ENCODE data around the gene KCTD17.

KCTD17 gene

DNA sequence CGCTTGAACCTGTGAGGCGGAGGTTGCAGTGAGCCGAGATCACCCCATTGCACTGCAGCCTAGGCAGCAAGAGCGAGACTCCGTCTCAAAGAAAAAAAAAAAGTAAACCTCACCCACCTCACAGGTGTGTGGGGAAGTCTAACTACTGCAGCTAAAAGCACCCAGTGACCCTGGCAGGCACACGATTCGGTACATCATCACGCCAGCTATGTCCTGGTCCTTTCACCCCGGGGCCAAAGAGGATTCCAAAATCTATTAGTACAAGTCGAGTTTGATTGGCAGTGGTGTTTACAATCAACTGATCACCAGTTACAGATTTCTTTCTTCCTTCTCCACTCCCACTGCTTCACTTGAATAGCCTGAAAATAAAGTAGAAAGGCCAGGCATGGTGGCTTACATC is 38.6 kb upstream of the KCTD17 start:
- DNase-seq (ENCODE audit: extremely low spot score), result no peak
- TF ChIP-seq HDGF (IDR thresholded peaks at IDR 0.05; ENCODE audit: borderline replicate concordance) (no peak), CTBP1 (IDR thresholded peaks at IDR 0.05; ENCODE audit: borderline replicate concordance) (no peak), BHLHE40 (IDR thresholded peaks at IDR 0.05; ENCODE audit: borderline replicate concordance) (no peak), ELF4 (IDR thresholded peaks at IDR 0.05) (no peak), LEF1 (IDR thresholded peaks at IDR 0.05; ENCODE audit: borderline replicate concordance) (no peak)
- ChIA-PET CTCF (interaction anchor here (1.7 kb wide), 1 partner anchor 14 kb away, joined by 4 read pairs; no protein-coding TSS in a partner anchor), POLR2A (interaction anchor here (0.6 kb wide), 1 partner anchor 237 kb away, joined by 3 read pairs; the partner anchor contains the start of gene IFT27)

DNA sequence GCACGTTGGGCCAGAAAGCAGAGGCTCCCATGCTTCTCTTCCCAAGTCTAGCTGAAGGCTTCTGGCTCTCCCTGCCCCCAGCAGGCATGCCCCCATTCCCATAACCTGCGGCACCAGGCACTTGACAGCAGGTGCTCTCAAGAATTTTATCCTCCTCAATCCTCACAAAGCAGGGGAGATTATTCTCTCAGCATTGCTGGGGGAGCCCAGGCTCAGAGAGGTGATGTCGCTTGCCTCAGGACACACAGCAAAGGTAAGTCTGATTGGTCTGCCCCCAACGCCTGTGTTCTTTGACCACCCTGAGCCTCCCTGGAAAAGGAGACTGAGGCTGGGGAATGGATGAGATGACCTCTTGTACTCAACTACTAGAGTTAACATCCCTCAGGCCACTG is 37.1 kb upstream of the KCTD17 start:
- TF ChIP-seq ELF4 (IDR thresholded peaks at IDR 0.05) (no peak), ARNT (IDR thresholded peaks at IDR 0.05) (no peak), TARDBP (IDR thresholded peaks at IDR 0.05) (no peak), L3MBTL2 (conservative IDR thresholded peaks at IDR 0.05) (no peak), NFRKB (IDR thresholded peaks at IDR 0.05) (no peak), FOXA1 (IDR thresholded peaks at IDR 0.05) (no peak), CTBP1 (IDR thresholded peaks at IDR 0.05; ENCODE audit: borderline replicate concordance) (no peak), FOXK2 (IDR thresholded peaks at IDR 0.05) (no peak), HDGF (IDR thresholded peaks at IDR 0.05; ENCODE audit: borderline replicate concordance) (no peak), BHLHE40 (IDR thresholded peaks at IDR 0.05; ENCODE audit: borderline replicate concordance) (no peak), SP1 (IDR thresholded peaks at IDR 0.05) (no peak), FOXM1 (IDR thresholded peaks at IDR 0.05; ENCODE audit: borderline replicate concordance) (no peak)
- TF ChIP-seq, protein P1, sequence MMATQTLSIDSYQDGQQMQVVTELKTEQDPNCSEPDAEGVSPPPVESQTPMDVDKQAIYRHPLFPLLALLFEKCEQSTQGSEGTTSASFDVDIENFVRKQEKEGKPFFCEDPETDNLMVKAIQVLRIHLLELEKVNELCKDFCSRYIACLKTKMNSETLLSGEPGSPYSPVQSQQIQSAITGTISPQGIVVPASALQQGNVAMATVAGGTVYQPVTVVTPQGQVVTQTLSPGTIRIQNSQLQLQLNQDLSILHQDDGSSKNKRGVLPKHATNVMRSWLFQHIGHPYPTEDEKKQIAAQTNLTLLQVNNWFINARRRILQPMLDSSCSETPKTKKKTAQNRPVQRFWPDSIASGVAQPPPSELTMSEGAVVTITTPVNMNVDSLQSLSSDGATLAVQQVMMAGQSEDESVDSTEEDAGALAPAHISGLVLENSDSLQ (IDR thresholded peaks at IDR 0.05), result no peak
- ChIA-PET CTCF (no interaction called here), POLR2A (interaction anchor here (0.8 kb wide), 1 partner anchor 186 kb away, joined by 4 read pairs; no protein-coding TSS in a partner anchor)
- no peak for DNase-seq (ENCODE audit: extremely low spot score)

DNA sequence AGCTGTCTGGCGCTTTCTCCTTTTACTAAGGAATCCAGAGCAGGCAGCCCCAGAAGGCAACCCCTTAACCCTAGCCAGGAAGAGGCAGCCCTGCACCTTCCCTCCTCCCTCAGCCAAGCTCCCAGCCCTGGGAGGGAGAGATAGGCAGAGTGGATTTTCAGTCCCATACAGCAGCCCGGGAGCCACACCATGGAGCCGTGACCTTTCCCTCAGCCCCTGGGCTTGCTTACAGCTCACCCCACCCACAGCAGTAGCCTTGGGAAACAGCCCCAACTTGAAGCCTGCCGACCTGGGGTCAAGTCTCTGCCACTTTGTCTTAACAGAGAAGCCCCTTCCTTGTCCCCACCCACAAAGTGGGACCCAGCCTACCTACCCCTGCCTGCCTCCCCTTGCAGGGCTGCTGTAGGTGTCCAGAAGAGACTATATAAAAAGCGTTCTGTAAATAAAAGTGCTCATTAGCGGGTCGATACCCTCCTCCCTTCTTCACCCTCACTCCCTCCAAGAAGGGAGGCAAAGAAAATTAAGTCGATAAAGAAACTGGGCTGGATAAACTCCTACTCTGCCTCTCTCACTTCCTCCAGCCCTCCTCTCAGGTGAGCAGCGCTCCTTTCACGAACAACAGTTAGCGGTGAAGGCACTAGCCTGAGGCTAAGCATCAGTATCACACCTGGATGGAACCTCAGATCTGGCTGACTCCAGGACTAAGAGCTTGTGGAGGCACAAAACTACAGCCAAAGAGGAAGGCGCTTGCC is 36.5 kb upstream of the KCTD17 start:
- ChIA-PET CTCF (interaction anchor here (0.6 kb wide), 1 partner anchor 356 kb away, joined by 5 read pairs; no protein-coding TSS in a partner anchor), POLR2A (interaction anchor here (0.8 kb wide), 1 partner anchor 185 kb away, joined by 4 read pairs; no protein-coding TSS in a partner anchor)
- TF ChIP-seq L3MBTL2 (conservative IDR thresholded peaks at IDR 0.05), result no peak
- TF ChIP-seq CTBP1 (IDR thresholded peaks at IDR 0.05; ENCODE audit: borderline replicate concordance), result no peak
- no peak for TF ChIP-seq ZNF384 (IDR thresholded peaks at IDR 0.05)
- TF ChIP-seq ELF4 (IDR thresholded peaks at IDR 0.05), result no peak
- no peak for TF ChIP-seq SUZ12 (IDR thresholded peaks at IDR 0.05)
- TF ChIP-seq NFRKB (IDR thresholded peaks at IDR 0.05), result no peak
- TF ChIP-seq LEF1 (IDR thresholded peaks at IDR 0.05; ENCODE audit: borderline replicate concordance), result no peak
- TF ChIP-seq SP1 (IDR thresholded peaks at IDR 0.05), result no peak
- no peak for DNase-seq (ENCODE audit: extremely low spot score)

DNA sequence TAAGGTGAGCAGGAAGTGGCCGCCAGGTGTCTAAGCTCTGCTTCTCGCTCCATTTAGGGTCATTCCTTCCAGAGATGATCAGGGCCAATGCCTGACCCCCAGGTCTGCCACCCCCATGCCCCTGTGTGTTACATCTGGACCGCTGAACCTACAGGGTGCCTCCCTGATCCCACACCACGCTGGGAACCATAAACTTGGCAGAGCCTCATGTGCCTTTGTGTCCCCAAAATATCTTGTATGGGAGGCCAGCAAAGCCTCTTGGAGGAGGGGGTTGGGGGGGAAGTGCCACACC is 36.0 kb upstream of the KCTD17 start:
- CTCF ChIA-PET, result interaction anchor here (0.6 to 0.7 kb wide), 2 partner anchors 29 to 356 kb away, joined by 3 to 5 read pairs; no protein-coding TSS in a partner anchor
- no peak for DNase-seq (ENCODE audit: extremely low spot score)
- POLR2A ChIA-PET, result no interaction called here
- no peak for TF ChIP-seq FOXM1 (IDR thresholded peaks at IDR 0.05; ENCODE audit: borderline replicate concordance)
- TF ChIP-seq SUZ12 (IDR thresholded peaks at IDR 0.05), result no peak
- no peak for TF ChIP-seq HDGF (IDR thresholded peaks at IDR 0.05; ENCODE audit: borderline replicate concordance)
- TF ChIP-seq FOXA1 (IDR thresholded peaks at IDR 0.05), result no peak
- no peak for TF ChIP-seq BHLHE40 (IDR thresholded peaks at IDR 0.05; ENCODE audit: borderline replicate concordance)
- TF ChIP-seq CTBP1 (IDR thresholded peaks at IDR 0.05; ENCODE audit: borderline replicate concordance), result no peak
- TF ChIP-seq, protein P1 (IDR thresholded peaks at IDR 0.05), result no peak
- no peak for TF ChIP-seq FOXK2 (IDR thresholded peaks at IDR 0.05)
- no peak for TF ChIP-seq LEF1 (IDR thresholded peaks at IDR 0.05; ENCODE audit: borderline replicate concordance)
- no peak for TF ChIP-seq SP1 (IDR thresholded peaks at IDR 0.05)
- no peak for TF ChIP-seq ARNT (IDR thresholded peaks at IDR 0.05)

DNA sequence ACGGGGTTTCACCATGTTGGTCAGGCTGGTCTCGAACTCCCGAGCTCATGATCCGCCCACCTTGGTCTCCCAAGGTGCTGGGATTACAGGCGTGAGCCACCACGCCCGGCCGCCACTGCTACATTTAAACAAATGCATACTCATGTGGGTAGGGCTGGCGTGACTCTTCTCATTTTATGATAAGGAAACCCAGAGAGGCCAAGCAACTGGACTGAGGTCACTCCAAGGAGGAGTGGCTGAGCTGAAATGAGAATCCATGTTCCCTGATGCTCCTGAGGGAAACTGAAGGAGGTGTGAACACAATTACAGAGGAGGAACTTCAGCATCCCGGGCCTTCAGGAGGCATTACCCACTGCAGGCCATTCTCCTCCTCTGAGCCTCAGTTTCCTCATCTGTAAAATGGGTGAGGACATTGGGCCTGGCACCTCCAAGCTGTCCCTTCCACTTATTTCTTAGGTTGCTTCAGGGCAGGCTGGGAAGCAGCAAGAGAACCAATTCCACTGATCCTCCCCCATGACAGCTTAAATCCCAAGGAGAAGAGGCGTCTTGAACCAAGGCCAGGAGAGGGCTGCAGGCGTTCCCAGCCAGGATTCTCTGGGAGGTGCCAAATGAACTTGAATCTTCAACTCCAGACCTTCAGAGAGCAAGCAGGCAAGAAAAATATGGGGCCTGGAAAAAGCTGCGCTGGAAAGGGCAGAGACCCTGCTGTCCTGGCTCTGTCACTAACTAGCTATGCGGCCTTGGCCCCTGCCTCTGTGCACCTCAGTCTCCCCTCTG is 35.2 kb upstream of the KCTD17 start:
- DNase-seq (ENCODE audit: extremely low spot score), result no peak

DNA sequence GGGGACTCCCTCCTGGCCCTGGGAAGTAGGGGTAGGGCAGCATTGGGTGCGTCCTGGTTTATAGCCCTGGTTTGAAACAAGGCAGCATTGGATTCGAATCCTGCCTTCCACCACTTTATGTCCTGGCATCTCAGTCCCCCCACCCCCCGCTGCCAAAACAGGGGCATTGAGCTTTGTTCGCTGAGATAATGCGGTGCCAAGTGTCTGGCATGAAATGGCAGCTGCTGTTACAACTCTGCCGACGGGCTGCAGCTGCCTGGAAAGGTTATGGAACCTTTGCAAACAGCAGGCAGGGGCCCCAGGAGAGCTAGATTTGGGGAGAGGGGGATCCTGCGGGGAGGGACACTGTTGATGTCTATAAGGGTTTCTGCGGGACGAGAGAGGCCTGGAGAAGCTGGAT is 34.2 kb upstream of the KCTD17 start:
- TF ChIP-seq FOXK2 (IDR thresholded peaks at IDR 0.05) (no peak), BHLHE40 (IDR thresholded peaks at IDR 0.05; ENCODE audit: borderline replicate concordance) (no peak), HDGF (IDR thresholded peaks at IDR 0.05; ENCODE audit: borderline replicate concordance) (no peak), NFRKB (IDR thresholded peaks at IDR 0.05) (no peak), FOXA1 (IDR thresholded peaks at IDR 0.05) (no peak), TARDBP (IDR thresholded peaks at IDR 0.05) (no peak), FOXM1 (IDR thresholded peaks at IDR 0.05; ENCODE audit: borderline replicate concordance) (no peak), CTBP1 (IDR thresholded peaks at IDR 0.05; ENCODE audit: borderline replicate concordance) (no peak), SUZ12 (IDR thresholded peaks at IDR 0.05) (no peak), SP1 (IDR thresholded peaks at IDR 0.05) (no peak), L3MBTL2 (conservative IDR thresholded peaks at IDR 0.05) (no peak), ELF4 (IDR thresholded peaks at IDR 0.05) (no peak)
- TF ChIP-seq, protein P1 (IDR thresholded peaks at IDR 0.05), result no peak
- CTCF ChIA-PET, result interaction anchor here (0.5 to 0.9 kb wide), 3 partner anchors 18 to 889 kb away, joined by 3 read pairs; partner anchors contain the start of gene MICALL1
- DNase-seq (ENCODE audit: extremely low spot score), result no peak
- POLR2A ChIA-PET, result interaction anchor here (0.7 to 3.4 kb wide), 5 partner anchors 11 to 242 kb away, joined by 3 to 16 read pairs (median 10); partner anchors contain the start of genes IFT27 and KCTD17

More for the DNA sequence above, 35.2 kb upstream of the KCTD17 start:
- ChIA-PET CTCF (interaction anchor here (0.6 to 0.7 kb wide), 3 partner anchors 20 to 355 kb away, joined by 3 to 5 read pairs (median 3); no protein-coding TSS in a partner anchor), POLR2A (interaction anchor here (0.7 to 3.4 kb wide), 3 partner anchors 10 to 240 kb away, joined by 3 to 16 read pairs (median 3); partner anchors contain the start of genes IFT27 and KCTD17)
- TF ChIP-seq L3MBTL2 (conservative IDR thresholded peaks at IDR 0.05), result no peak

All from HEK293T (cell line).